Esophagus muscularis mucosa (tissue), 4 donors: ENCODE measurements around the gene LYPD4.

ENCODE experiments used
- CTCF ChIP-seq, 3 experiments: fragments of 200-600 bp in 2 of 3; fragments of 450-650 bp in 1 of 3; sonication (generic) in 2 of 3; IDR thresholded peaks; one replicate each; pipeline ENCODE4 v1.5.1; 2017 to 2019; ENCODE audit warnings: antibody characterized with exemption in 3 of 3, mild to moderate bottlenecking in 2 of 3, moderate library complexity in 1 of 3
- EP300 ChIP-seq: sonication (generic); formaldehyde crosslinking; IDR thresholded peaks from one replicate; pipeline ENCODE4 v1.6.1; 2017; ENCODE audit warnings: antibody characterized with exemption
- POLR2A ChIP-seq: fragments of 450-650 bp; IDR thresholded peaks from one replicate; pipeline ENCODE4 v1.6.1; 2017; ENCODE audit warnings: antibody characterized with exemption, moderate library complexity, mild to moderate bottlenecking, low read depth
- POLR2AphosphoS5 ChIP-seq, 2 donors: sonication (generic); formaldehyde crosslinking; IDR thresholded peaks; one replicate each; pipeline ENCODE4 v1.6.1; 2017; ENCODE audit warnings: antibody characterized with exemption in 2 of 2

DNA sequence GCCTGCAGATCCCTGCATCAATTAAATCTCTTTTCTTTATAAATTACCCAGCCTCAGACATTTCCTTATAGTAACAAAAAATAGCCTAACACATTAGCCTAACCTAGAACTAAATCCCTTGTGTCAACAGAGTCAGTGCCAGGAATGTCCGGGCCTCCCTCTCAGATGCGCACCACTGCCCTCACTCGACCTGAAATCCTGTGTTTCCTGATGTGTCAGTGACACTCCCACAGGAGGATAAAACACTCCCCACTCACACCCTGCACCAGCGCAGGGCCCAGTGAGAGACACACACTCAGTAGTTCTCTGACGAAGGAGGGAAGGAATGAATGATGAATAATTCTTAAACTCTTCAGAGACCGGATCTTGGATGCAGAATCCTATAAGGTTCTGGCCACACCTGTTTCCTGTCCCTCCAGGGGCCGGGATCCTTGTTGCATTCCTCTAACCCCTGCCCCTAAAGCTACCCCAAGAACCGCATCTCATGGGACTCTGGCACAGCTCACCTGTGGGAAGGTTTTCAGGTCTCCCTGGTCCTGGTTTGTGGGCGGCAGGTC is 45.0 kb downstream of the LYPD4 start:
- no peak for TF ChIP-seq POLR2A
- TF ChIP-seq CTCF (IDR thresholded peaks at IDR 0.05): no peak
- no peak for TF ChIP-seq POLR2AphosphoS5 (IDR thresholded peaks at IDR 0.05)
- TF ChIP-seq EP300: no peak
